ENCODE measurements around the gene TENM3.

Gene TENM3

DNA sequence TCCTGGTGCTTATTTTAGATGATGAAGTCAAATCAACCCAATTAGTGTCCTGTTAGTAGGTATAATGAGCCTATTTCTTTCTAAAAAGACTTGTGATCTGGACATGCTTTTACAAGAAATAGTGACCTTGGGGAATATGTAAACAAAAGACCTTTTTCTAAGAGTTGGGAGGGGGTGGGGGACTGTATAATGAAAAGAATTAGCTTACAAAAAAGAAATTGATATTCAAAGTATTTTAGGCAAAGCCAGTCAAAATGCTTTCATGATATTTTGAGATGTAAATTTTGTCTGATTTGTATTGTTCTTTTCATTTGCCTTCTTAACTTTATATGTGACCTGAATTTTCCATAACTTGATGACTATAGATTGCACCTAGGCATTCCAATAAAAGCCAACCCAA lies 559.4 kb downstream of the TENM3 start:
- H3K4me3 ChIP-seq (ENCODE audit: low read depth, low read length), result no peak overlapping the region
- no peak for TF ChIP-seq CTCF (conservative IDR thresholded peaks at IDR 0.05; ENCODE audit: low read depth, low read length)
- DNase-seq (ENCODE audit: low read depth), result no peak

- TF ChIP-seq CTCF (conservative IDR thresholded peaks at IDR 0.05; ENCODE audit: low read depth, low read length), result no peak
- DNase-seq (ENCODE audit: low read depth), result no peak
Measured at GRCh38 chr4:182803235-182803634, 560.0 kb downstream of the TENM3 start.

GRCh38 chr4:182804131-182804530 lies 560.9 kb downstream of the TENM3 start:
- DNase-seq (ENCODE audit: low read depth), result no peak
- H3K4me3 ChIP-seq (ENCODE audit: low read depth, low read length), result no peak overlapping the region
- TF ChIP-seq CTCF (conservative IDR thresholded peaks at IDR 0.05; ENCODE audit: low read depth, low read length), result no peak

More at GRCh38 chr4:182803235-182803634, 560.0 kb downstream of the TENM3 start:
- no peak overlapping the region for H3K4me3 ChIP-seq (ENCODE audit: low read depth, low read length)

- no peak for TF ChIP-seq CTCF (conservative IDR thresholded peaks at IDR 0.05; ENCODE audit: low read depth, low read length)
- H3K4me3 ChIP-seq (ENCODE audit: low read depth, low read length), result no peak overlapping the region
- no peak for DNase-seq (ENCODE audit: low read depth)
Measured at GRCh38 chr4:182805321-182805720, 562.1 kb downstream of the TENM3 start.

DNA sequence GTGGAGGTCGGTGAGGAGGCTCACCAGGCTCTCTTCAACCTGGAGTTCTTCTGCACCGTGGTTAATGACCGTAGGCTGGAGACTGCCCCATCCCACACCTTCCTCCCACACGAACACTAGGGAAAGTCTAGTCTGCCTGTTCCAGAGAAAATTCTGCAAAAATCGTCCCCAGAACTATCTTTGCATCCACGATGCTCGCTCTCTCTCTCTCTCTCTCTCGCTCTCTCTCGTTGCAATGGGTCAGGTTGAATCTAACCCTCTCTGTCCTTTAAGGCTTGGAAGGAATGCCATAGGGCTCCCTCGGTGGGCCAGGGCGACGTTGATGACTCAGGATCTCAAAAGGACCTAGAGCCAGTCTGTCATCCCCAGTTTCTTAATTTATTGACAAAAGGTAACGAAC lies 562.5 kb downstream of the TENM3 start:
- no peak for DNase-seq (ENCODE audit: low read depth)
- no peak overlapping the region for H3K4me3 ChIP-seq (ENCODE audit: low read depth, low read length)
- no peak for TF ChIP-seq CTCF (conservative IDR thresholded peaks at IDR 0.05; ENCODE audit: low read depth, low read length)

DNA sequence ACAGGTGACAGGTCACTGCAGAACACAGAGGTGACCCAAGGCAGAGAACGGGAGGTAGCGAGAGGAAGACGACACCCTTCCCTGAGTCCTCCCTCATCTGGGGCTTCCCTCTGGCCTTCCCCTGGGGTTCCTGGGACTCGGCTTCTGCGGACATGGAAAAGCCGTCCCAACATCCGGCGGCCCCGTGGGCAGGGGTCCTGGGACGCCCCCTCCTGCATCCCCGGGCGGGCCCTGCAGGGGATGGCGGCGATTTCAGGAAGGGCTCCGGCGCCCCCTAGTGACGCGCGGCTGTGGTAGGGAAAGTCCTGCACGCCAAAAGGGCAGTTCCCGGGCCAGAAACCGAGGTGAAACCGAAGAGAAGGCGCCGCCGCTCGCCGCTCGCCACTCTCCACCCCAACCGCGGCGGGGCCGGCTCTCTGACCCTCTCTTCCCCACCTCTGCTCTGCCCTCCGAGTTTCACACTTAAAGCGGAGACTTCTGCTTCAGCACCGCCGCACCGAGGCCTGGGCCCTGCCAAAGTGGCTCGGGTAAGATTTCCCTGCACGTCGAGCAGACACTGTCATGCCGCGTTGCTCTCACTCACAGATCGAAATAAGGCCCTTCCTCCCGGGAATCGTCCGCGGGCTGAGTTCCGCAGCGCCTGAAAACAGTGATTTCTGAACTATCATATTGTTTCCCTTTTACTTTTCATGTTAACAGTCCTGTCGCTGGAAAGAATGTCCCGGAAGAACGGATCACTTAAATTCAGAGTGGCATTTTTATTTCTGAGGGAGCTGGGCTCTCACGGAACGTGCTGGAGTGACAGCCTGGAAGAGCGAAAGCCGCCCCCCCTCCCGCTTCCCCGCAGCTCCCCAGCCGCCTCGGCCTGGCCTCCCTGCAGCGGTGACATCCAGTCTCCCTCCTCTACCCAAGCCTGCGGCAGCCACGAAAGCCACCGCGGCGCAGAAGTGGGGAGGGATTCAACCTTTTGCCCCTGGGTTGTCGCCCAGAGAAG lies 563.4 kb downstream of the TENM3 start:
- peak; percentile 74 for DNase-seq (ENCODE audit: low read depth)
- H3K4me3 ChIP-seq (ENCODE audit: low read depth, low read length), result peak overlapping the region; percentile 66
- TF ChIP-seq CTCF (conservative IDR thresholded peaks at IDR 0.05; ENCODE audit: low read depth, low read length), result peak; percentile 87

GRCh38 chr4:182807346-182807745 lies 564.1 kb downstream of the TENM3 start:
- peak overlapping the region; percentile 66 for H3K4me3 ChIP-seq (ENCODE audit: low read depth, low read length)
- no peak for DNase-seq (ENCODE audit: low read depth)
- no peak for TF ChIP-seq CTCF (conservative IDR thresholded peaks at IDR 0.05; ENCODE audit: low read depth, low read length)

Measured in choroid plexus epithelial cell (primary cell).